ENCODE data around the gene LETM1. TPM values are rescaled to one million over a fixed set of nuclear protein-coding genes. Genes with fewer than 3 reads are reported as not detected.

LETM1 gene
- total and polyA plus RNA-seq, 2 donors from 2014 or later: 20.0 to 46.4 TPM

DNA sequence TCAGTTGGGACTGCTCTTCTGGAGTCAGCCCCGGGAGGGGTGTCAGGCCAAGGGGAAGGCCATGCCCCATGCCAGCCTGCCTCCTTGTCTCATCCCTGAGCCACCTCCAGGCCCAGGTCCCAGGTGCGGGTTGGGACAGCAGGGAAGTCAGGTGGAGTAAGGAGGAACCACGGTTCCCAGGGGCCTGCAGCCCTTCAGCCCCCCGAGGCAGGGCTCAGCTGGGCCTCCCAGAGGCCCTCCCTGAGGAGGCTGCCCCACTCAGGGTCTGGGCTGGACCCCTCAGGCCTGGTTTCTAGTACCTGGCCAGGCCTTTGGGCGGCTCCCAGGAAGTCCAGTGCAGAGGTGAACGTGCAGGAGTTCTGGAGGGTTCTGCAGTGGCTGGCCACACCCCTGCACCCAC, 86.3 kb downstream of the LETM1 start:
- H3K36me3 ChIP-seq (ENCODE audit: control insufficient read depth in 2 of 3, insufficient read depth in 3 of 3, low read length in 3 of 3): no peaks in the 10 kb centered on the region
- FAIRE-seq (no peak), DNase-seq (no peak)
- TF ChIP-seq, protein P1, sequence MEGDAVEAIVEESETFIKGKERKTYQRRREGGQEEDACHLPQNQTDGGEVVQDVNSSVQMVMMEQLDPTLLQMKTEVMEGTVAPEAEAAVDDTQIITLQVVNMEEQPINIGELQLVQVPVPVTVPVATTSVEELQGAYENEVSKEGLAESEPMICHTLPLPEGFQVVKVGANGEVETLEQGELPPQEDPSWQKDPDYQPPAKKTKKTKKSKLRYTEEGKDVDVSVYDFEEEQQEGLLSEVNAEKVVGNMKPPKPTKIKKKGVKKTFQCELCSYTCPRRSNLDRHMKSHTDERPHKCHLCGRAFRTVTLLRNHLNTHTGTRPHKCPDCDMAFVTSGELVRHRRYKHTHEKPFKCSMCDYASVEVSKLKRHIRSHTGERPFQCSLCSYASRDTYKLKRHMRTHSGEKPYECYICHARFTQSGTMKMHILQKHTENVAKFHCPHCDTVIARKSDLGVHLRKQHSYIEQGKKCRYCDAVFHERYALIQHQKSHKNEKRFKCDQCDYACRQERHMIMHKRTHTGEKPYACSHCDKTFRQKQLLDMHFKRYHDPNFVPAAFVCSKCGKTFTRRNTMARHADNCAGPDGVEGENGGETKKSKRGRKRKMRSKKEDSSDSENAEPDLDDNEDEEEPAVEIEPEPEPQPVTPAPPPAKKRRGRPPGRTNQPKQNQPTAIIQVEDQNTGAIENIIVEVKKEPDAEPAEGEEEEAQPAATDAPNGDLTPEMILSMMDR (IDR thresholded peaks at IDR 0.05; ENCODE audit: borderline replicate concordance, extremely low read depth, insufficient read depth): no peak
- H3K9me3 ChIP-seq (ENCODE audit: control insufficient read depth in 2 of 3, insufficient read depth in 1 of 3, low read length in 3 of 3): no peaks in the 10 kb centered on the region
- intact Hi-C loops (cut with DNase I): no loop called here
- H3K27ac ChIP-seq (ENCODE audit: low read depth in 2 of 2, low read length in 2 of 2): no peak overlapping the region
- H3K4me1 ChIP-seq (ENCODE audit: control insufficient read depth in 2 of 3, insufficient read depth in 2 of 3, low read depth in 1 of 3, low read length in 3 of 3): peaks cover 0 to 17% (median 3%) of the 10 kb centered on the region in 3 donors
- no peaks in the 10 kb centered on the region for H3K27me3 ChIP-seq (ENCODE audit: control insufficient read depth, insufficient read depth, low read length)
- H3K9ac ChIP-seq (ENCODE audit: low read length in 3 of 3): no peak overlapping the region
- no peak overlapping the region for H3K4me3 ChIP-seq (ENCODE audit: low read length in 3 of 3)

DNA sequence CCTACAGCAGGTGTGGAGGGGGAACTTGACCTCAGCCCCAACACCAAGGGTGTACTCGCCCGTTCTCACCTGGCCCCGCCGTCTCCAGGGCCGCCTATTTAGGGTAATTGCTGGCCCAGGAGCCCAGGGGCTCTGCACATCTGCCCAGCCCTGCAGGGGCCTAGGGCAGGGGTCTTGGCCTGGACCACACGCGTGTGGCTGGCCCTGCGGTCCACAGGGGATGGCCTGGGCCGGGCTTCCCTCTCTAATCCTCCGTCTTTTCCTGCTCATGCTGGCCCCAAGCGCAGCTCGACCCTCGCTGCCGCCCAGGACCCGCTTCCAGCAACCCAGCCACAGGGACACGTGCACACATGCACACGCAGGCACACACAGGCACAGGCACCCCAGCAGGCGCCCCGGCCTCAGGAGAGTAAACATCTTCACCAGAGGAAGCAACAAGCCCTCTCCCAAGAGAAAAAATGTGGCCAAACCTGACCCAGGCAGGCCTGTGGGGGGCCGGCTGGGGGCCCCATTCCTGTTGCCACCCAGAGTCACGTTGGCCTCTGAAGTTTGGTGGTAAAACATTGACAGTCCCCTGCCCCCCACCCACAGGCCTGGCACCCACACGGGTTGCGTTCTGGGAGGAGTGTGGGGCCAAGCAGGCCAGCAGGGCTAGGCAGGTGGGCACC, 87.5 kb downstream of the LETM1 start:
- FAIRE-seq (no peak), DNase-seq (peak in 4 of 5 donors; percentile 70 to 86 (median 80))
- Histone ChIP-seq H3K27ac (ENCODE audit: low read depth in 2 of 2, low read length in 2 of 2) (peak overlapping the region in 1 of 2 donors; percentile 63), H3K27me3 (ENCODE audit: control insufficient read depth, insufficient read depth, low read length) (no peaks in the 10 kb centered on the region), H3K36me3 (ENCODE audit: control insufficient read depth in 2 of 3, insufficient read depth in 3 of 3, low read length in 3 of 3) (no peaks in the 10 kb centered on the region), H3K4me3 (ENCODE audit: low read length in 3 of 3) (peak overlapping the region in 1 of 3 donors; percentile 13), H3K4me1 (ENCODE audit: control insufficient read depth in 2 of 3, insufficient read depth in 2 of 3, low read depth in 1 of 3, low read length in 3 of 3) (peaks cover 0 to 20% (median 3%) of the 10 kb centered on the region in 3 donors), H3K9me3 (ENCODE audit: control insufficient read depth in 2 of 3, insufficient read depth in 1 of 3, low read length in 3 of 3) (no peaks in the 10 kb centered on the region), H3K9ac (ENCODE audit: low read length in 3 of 3) (peak overlapping the region in 1 of 3 donors; percentile 7)
- TF ChIP-seq, protein P1 (IDR thresholded peaks at IDR 0.05; ENCODE audit: borderline replicate concordance, extremely low read depth, insufficient read depth): no peak
- intact Hi-C loops (cut with DNase I): no loop called here

DNA sequence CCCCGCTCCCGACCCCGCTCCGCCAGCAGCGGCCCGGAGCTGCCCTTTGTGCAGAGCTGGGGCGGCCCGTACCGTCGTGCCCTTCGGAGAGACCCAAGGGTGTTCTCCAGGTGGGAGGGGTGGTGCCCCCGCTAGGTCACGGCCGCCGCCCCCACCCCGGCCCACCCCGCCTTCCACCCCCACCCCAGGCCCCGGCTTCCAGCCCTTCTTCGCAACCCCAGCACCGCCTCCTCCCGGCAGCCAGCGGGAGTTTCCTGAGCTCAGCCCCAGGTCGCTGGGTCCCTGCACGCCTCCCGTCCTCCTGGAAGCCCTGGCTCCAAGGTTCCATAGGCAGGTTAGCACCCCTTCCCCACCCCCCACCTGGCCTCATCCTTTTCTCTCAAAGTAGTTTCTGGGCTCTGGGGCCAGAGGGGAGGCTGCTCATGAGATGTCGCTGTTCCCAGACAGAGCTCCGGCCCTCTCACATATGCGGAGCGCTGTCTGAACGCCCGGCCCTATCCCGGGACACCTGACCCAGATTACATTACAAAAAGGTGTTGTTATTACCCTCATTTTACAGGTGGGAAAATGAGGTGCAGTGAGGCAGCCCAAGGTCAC, 88.1 kb downstream of the LETM1 start:
- H3K4me3 ChIP-seq (ENCODE audit: low read length in 3 of 3): peak overlapping the region in 1 of 3 donors; percentile 13
- no peaks in the 10 kb centered on the region for H3K27me3 ChIP-seq (ENCODE audit: control insufficient read depth, insufficient read depth, low read length)
- DNase-seq (peak in 3 of 5 donors; percentile 66 to 68 (median 67)), FAIRE-seq (no peak)
- TF ChIP-seq, protein P1 (IDR thresholded peaks at IDR 0.05; ENCODE audit: borderline replicate concordance, extremely low read depth, insufficient read depth): peak; percentile 22
- H3K9me3 ChIP-seq (ENCODE audit: control insufficient read depth in 2 of 3, insufficient read depth in 1 of 3, low read length in 3 of 3): no peaks in the 10 kb centered on the region
- no peaks in the 10 kb centered on the region for H3K36me3 ChIP-seq (ENCODE audit: control insufficient read depth in 2 of 3, insufficient read depth in 3 of 3, low read length in 3 of 3)
- H3K9ac ChIP-seq (ENCODE audit: low read length in 3 of 3): peak overlapping the region in 1 of 3 donors; percentile 7
- peaks cover 0 to 20% (median 3%) of the 10 kb centered on the region in 3 donors for H3K4me1 ChIP-seq (ENCODE audit: control insufficient read depth in 2 of 3, insufficient read depth in 2 of 3, low read depth in 1 of 3, low read length in 3 of 3)
- H3K27ac ChIP-seq (ENCODE audit: low read depth in 2 of 2, low read length in 2 of 2): no peak overlapping the region
- intact Hi-C loops (cut with DNase I): no loop called here

Measured in kidney (tissue), 14 donors.